Astrocyte (in vitro differentiated cells and primary cell): Measurements from ENCODE around the gene AUNIP.

ENCODE experiments used
- CTCF ChIP-seq: IDR thresholded peaks from 2 replicates; pipeline ENCODE4 v1.5.1; 2011; ENCODE audit warnings: low read depth, mild to moderate bottlenecking, inconsistent platforms, low read length, moderate library complexity; ENCODE audit not compliant: insufficient read depth
- EZH2 ChIP-seq: IDR thresholded peaks from 2 replicates; pipeline ENCODE4 v1.6.1; 2012; ENCODE audit warnings: mild to moderate bottlenecking, low read length, inconsistent platforms; ENCODE audit not compliant: insufficient read depth

- TF ChIP-seq CTCF: no peak
- no peak for TF ChIP-seq EZH2
Measured at GRCh38 chr1:25793585-25794170, 65.6 kb downstream of the AUNIP start.
